Measurements from ENCODE around the gene EMX2.

GRCh38 chr10:117518246-117518645, 24.3 kb upstream of the EMX2 start:
- TF ChIP-seq CTCF (IDR thresholded peaks at IDR 0.05) (no peak), POLR2A (IDR thresholded peaks at IDR 0.05) (no peak)

Data from vagina (tissue), 2 donors.